Lower leg skin (tissue), 4 donors: ENCODE data around the gene FOXE1. TPM values are rescaled to one million over a fixed set of nuclear protein-coding genes. Genes with fewer than 3 reads are reported as not detected.
A peak's percentile ranks its signal among the peaks of the same experiment; 100 is the strongest.

ENCODE experiments used
- DNase-seq, 2 donors: peaks; one replicate each; pipeline ENCODE4 v3.0.0-alpha.2; 2019; ENCODE audit warnings: low spot score in 2 of 2
- H3K4me3 ChIP-seq: fragments of 200-600 bp; sonication (generic); 2 replicates; pipeline ENCODE4 v1.5.1; 2017; ENCODE audit warnings: mild to moderate bottlenecking, low read depth; ENCODE audit not compliant: poor library complexity, severe bottlenecking
- CTCF ChIP-seq, 3 donors: fragments of 450-650 bp; IDR thresholded peaks; one replicate each; pipeline ENCODE4 v1.5.1; 2016; ENCODE audit warnings: antibody characterized with exemption in 3 of 3, mild to moderate bottlenecking in 3 of 3, moderate library complexity in 2 of 3
- POLR2A ChIP-seq, 2 donors: fragments of 450-650 bp; IDR thresholded peaks; one replicate each; pipeline ENCODE4 v1.6.1; 2016 to 2017; ENCODE audit warnings: antibody characterized with exemption in 2 of 2, mild to moderate bottlenecking in 1 of 2, moderate library complexity in 1 of 2
- WGBS, 2 donors: methylation state at CpG; one replicate each; pipeline ENCODE4 v1.1.5; 2018; 5-methylcytosine and 5-hydroxymethylcytosine counted together
- intact Hi-C: fragments of 100-400 bp; cut with DNase I; formaldehyde crosslinking; loops from one replicate; pipeline ENCODE4 v1.15.0; 2023; ENCODE audit warnings: low total_unique reads
- total RNA-seq, 4 donors: library from RNA; depleted of rRNA; stranded (reverse); fragments of >200 nt; gene quantifications; one replicate each; pipeline ENCODE4 v1.1.0, GENCODE V29; 2016

FOXE1 gene
- total RNA-seq, 4 donors from 2014 or later, result 0.27 to 2.9 (median 1.6) TPM

- no peak overlapping the region for H3K4me3 ChIP-seq
- WGBS, 2 donors, result 88 to 90% methylated on average over 3 of the region's 3 CpGs
- DNase-seq, result peak in 1 of 2 donors; percentile 4
- intact Hi-C loops, result no loop called here
- TF ChIP-seq POLR2A (IDR thresholded peaks at IDR 0.05) (no peak), CTCF (IDR thresholded peaks at IDR 0.05) (no peak)
Observed at GRCh38 chr9:97873425-97873824, 20.4 kb downstream of the FOXE1 start.

- intact Hi-C loops, result no loop called here
- DNase-seq, result peak in 1 of 2 donors; percentile 9
- WGBS, 2 donors, result 52 to 82% methylated on average over 6 of the region's 6 CpGs
- H3K4me3 ChIP-seq, result no peak overlapping the region
- TF ChIP-seq CTCF (IDR thresholded peaks at IDR 0.05) (no peak), POLR2A (IDR thresholded peaks at IDR 0.05) (no peak)
Observed at GRCh38 chr9:97873882-97874281, 20.9 kb downstream of the FOXE1 start.

- TF ChIP-seq POLR2A (IDR thresholded peaks at IDR 0.05), result no peak
- no peak for TF ChIP-seq CTCF (IDR thresholded peaks at IDR 0.05)
Observed at GRCh38 chr9:97874624-97875023, 21.6 kb downstream of the FOXE1 start.

GRCh38 chr9:97875111-97875510, 22.1 kb downstream of the FOXE1 start:
- no peak for DNase-seq
- no peak for TF ChIP-seq CTCF (IDR thresholded peaks at IDR 0.05)
- TF ChIP-seq POLR2A (IDR thresholded peaks at IDR 0.05), result no peak
- WGBS, 2 donors, result 84 to 88% methylated on average over 5 of the region's 5 CpGs
- H3K4me3 ChIP-seq, result no peak overlapping the region
- intact Hi-C loops, result no loop called here

More at GRCh38 chr9:97874624-97875023, 21.6 kb downstream of the FOXE1 start:
- DNase-seq, result no peak
- H3K4me3 ChIP-seq, result no peak overlapping the region
- 38 to 51% methylated on average over 6 of the region's 6 CpGs for WGBS, 2 donors
- intact Hi-C loops, result no loop called here

GRCh38 chr9:97876061-97876460, 23.0 kb downstream of the FOXE1 start:
- intact Hi-C loops, result no loop called here
- DNase-seq, result peak in 1 of 2 donors; percentile 4
- WGBS, 2 donors, result 94 to 97% methylated on average over 3 of the region's 3 CpGs

More at GRCh38 chr9:97876061-97876460, 23.0 kb downstream of the FOXE1 start:
- TF ChIP-seq POLR2A (IDR thresholded peaks at IDR 0.05) (no peak), CTCF (IDR thresholded peaks at IDR 0.05) (no peak)
- no peak overlapping the region for H3K4me3 ChIP-seq
